Uterus (tissue), 4 donors: Measurements from ENCODE around the gene ATG4C. TPM values are rescaled to one million over a fixed set of nuclear protein-coding genes. Genes with fewer than 3 reads are reported as not detected.

Source experiments
- DNase-seq, 2 donors: peaks; one replicate each; pipeline ENCODE4 v3.0.0-alpha.2; 2019 to 2020
- H3K27ac ChIP-seq, 2 donors: fragments of 200-600 bp; sonication (generic); 1 replicate in 1 of 2; 2 replicates in 1 of 2; pipeline ENCODE4 v1.5.1; 2016 to 2018
- H3K27me3 ChIP-seq, 2 donors: fragments of 200-600 bp; sonication (generic); one replicate each; pipeline ENCODE4 v1.5.1; 2018 to 2019; ENCODE audit warnings: control low read depth in 1 of 2
- H3K36me3 ChIP-seq, 2 donors: fragments of 200-600 bp; sonication (generic); one replicate each; pipeline ENCODE4 v1.5.1; 2019; ENCODE audit warnings: control low read depth in 1 of 2
- H3K4me1 ChIP-seq, 2 donors: fragments of 200-600 bp; sonication (generic); one replicate each; pipeline ENCODE4 v1.5.1; 2018 to 2019; ENCODE audit warnings: control low read depth in 1 of 2
- H3K4me3 ChIP-seq, 2 donors: fragments of 200-600 bp; sonication (generic); 1 replicate in 1 of 2; 2 replicates in 1 of 2; pipeline ENCODE4 v1.5.1; 2018 to 2019; ENCODE audit warnings: mild to moderate bottlenecking in 1 of 2
- H3K9me3 ChIP-seq, 2 donors: fragments of 200-600 bp; sonication (generic); one replicate each; pipeline ENCODE4 v1.5.1; 2019; ENCODE audit warnings: control low read depth in 1 of 2
- CTCF ChIP-seq, 4 experiments: fragments of 200-600 bp in 2 of 4; fragments of 450-650 bp in 2 of 4; sonication (generic) in 2 of 4; IDR thresholded peaks; one replicate each; pipeline ENCODE4 v1.5.1; 2016 to 2019; ENCODE audit warnings: antibody characterized with exemption in 4 of 4, mild to moderate bottlenecking in 2 of 4, moderate library complexity in 1 of 4
- POLR2A ChIP-seq, 2 donors: fragments of 450-650 bp; IDR thresholded peaks; one replicate each; pipeline ENCODE4 v1.6.1; 2016; ENCODE audit warnings: antibody characterized with exemption in 2 of 2, mild to moderate bottlenecking in 1 of 2, moderate library complexity in 1 of 2
- intact Hi-C: fragments of 100-400 bp; cut with DNase I; formaldehyde crosslinking; loops from one replicate; pipeline ENCODE4 v1.15.1; 2023; ENCODE audit warnings: low total_unique reads
- total RNA-seq, 4 donors: library from RNA; depleted of rRNA in 3 of 4; stranded (reverse); fragments of >200 nt in 3 of 4; gene quantifications; one replicate each; pipeline versions ENCODE4 v1.1.0 to v1.2.4, GENCODE V29; 2014 to 2023
- donor health status: DM: yes; HTN: yes; CAD: no.

ATG4C gene
- total RNA-seq, 4 donors from 2014 or later = 11.5 to 81.5 (median 50.4) TPM

GRCh38 chr1:62841587-62842169 lies 57.7 kb downstream of the ATG4C start:
- Histone ChIP-seq H3K4me3 (no peak overlapping the region), H3K9me3 (no peaks in the 10 kb centered on the region), H3K27ac (no peak overlapping the region), H3K36me3 (no peaks in the 10 kb centered on the region), H3K27me3 (no peaks in the 10 kb centered on the region), H3K4me1 (no peaks in the 10 kb centered on the region)
- no peak for TF ChIP-seq POLR2A (IDR thresholded peaks at IDR 0.05)
- peak; percentile 47 to 56 (median 52) for TF ChIP-seq CTCF (IDR thresholded peaks at IDR 0.05)
- intact Hi-C loops = no loop called here
- DNase-seq = no peak

GRCh38 chr1:62844030-62844429 lies 60.1 kb downstream of the ATG4C start:
- H3K4me3 ChIP-seq = no peak overlapping the region
- H3K27me3 ChIP-seq = no peaks in the 10 kb centered on the region
- no peak for DNase-seq
- H3K9me3 ChIP-seq = no peaks in the 10 kb centered on the region
- intact Hi-C loops = no loop called here
- H3K4me1 ChIP-seq = no peaks in the 10 kb centered on the region
- H3K36me3 ChIP-seq = no peaks in the 10 kb centered on the region
- H3K27ac ChIP-seq = no peak overlapping the region
- TF ChIP-seq POLR2A (IDR thresholded peaks at IDR 0.05) = no peak
- no peak for TF ChIP-seq CTCF (IDR thresholded peaks at IDR 0.05)

GRCh38 chr1:62849031-62849430 lies 65.1 kb downstream of the ATG4C start:
- no peaks in the 10 kb centered on the region for H3K36me3 ChIP-seq
- no peaks in the 10 kb centered on the region for H3K9me3 ChIP-seq
- intact Hi-C loops = no loop called here
- no peak overlapping the region for H3K4me3 ChIP-seq
- no peak for TF ChIP-seq POLR2A (IDR thresholded peaks at IDR 0.05)
- TF ChIP-seq CTCF (IDR thresholded peaks at IDR 0.05) = no peak
- no peak for DNase-seq
- H3K27ac ChIP-seq = no peak overlapping the region
- H3K27me3 ChIP-seq = no peaks in the 10 kb centered on the region
- H3K4me1 ChIP-seq = no peaks in the 10 kb centered on the region

- Histone ChIP-seq H3K9me3 (no peaks in the 10 kb centered on the region), H3K27ac (no peak overlapping the region), H3K4me1 (no peaks in the 10 kb centered on the region), H3K27me3 (no peaks in the 10 kb centered on the region), H3K36me3 (no peaks in the 10 kb centered on the region), H3K4me3 (no peak overlapping the region)
- intact Hi-C loops = no loop called here
- TF ChIP-seq CTCF (IDR thresholded peaks at IDR 0.05) = no peak
- no peak for TF ChIP-seq POLR2A (IDR thresholded peaks at IDR 0.05)
- no peak for DNase-seq
Observed at GRCh38 chr1:62852253-62852652, 68.3 kb downstream of the ATG4C start.

GRCh38 chr1:62856960-62857359 lies 73.0 kb downstream of the ATG4C start:
- DNase-seq = no peak
- Histone ChIP-seq H3K27ac (no peak overlapping the region), H3K27me3 (no peaks in the 10 kb centered on the region), H3K4me1 (no peaks in the 10 kb centered on the region), H3K4me3 (no peak overlapping the region), H3K36me3 (no peaks in the 10 kb centered on the region), H3K9me3 (no peaks in the 10 kb centered on the region)
- TF ChIP-seq CTCF (IDR thresholded peaks at IDR 0.05) (no peak), POLR2A (IDR thresholded peaks at IDR 0.05) (no peak)
- intact Hi-C loops = no loop called here
